ENCODE measurements around the gene OR2A2. TPM values are rescaled to one million over a fixed set of nuclear protein-coding genes. Genes with fewer than 3 reads are reported as not detected.

The OR2A2 gene, protein sequence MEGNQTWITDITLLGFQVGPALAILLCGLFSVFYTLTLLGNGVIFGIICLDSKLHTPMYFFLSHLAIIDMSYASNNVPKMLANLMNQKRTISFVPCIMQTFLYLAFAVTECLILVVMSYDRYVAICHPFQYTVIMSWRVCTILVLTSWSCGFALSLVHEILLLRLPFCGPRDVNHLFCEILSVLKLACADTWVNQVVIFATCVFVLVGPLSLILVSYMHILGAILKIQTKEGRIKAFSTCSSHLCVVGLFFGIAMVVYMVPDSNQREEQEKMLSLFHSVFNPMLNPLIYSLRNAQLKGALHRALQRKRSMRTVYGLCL
- not detected in 2 replicates for total RNA-seq

DNA sequence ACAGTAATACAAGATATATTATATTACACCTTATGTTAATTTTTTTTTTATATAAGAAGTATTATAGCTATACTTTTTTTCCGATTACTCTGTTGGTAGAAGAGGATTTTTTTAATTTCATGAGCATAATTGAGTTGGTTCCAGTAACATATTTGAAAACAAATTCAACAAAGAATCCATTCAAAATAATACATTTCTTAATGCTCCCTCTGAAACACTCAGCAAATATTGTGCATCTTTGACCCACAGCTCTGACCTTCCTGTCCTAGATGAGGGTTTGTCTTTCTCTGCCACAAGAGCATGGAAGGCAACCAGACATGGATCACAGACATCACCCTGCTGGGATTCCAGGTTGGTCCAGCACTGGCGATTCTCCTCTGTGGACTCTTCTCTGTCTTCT lies at the start of gene OR2A2:
TSS of gene OR2A2 (plus strand) at position 301 of the 400 bp plus-strand sequence. CDS start at position 301, 0 bp downstream.

DNA sequence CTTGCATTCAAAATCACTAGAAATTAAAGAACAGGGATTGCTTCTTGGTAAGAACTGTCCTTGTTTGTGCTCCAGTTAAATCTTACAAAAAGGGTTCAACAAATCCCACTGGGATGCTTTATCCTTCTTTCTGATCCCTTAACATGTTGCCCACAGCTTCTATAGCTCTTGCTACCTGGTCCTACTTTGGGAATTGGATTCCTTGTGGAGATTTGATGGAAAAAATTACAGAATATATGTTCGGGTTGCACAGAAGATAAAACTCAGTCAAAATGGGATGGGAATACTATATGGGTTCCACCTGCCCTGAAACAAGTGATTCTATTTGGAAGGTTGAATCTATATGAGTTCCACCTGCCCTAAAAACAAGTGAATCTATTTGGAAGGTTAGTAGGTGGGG lies 39.9 kb upstream of the OR2A2 start, which contains the start of gene OR2A25:
TSS of gene OR2A25 (plus strand) at position 301 of the 400 bp plus-strand sequence. CDS start 4,409 bp downstream, outside the sequence.

DNA sequence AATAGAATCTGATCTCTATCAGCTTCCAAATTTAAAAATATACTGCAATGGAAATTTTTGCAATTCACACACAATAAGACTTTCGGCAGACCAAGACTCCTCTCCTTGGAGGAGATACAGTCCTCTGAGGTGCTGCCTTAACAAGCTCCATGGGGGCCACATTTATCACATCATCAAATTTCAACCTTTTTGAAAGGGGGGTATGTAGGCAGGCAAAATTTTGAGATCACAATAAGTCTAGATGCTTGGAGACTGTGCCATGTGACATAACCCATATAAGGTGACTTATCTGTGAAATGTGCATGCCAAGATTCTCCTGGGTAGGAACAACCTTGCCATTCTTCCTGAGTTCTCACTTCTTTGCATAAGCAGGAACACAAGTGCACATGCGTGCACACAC lies 23.4 kb upstream of the OR2A2 start, which contains the start of gene OR2A12:
TSS of gene OR2A12 (plus strand) at position 301 of the 400 bp plus-strand sequence. CDS start 8,830 bp downstream, outside the sequence.

DNA sequence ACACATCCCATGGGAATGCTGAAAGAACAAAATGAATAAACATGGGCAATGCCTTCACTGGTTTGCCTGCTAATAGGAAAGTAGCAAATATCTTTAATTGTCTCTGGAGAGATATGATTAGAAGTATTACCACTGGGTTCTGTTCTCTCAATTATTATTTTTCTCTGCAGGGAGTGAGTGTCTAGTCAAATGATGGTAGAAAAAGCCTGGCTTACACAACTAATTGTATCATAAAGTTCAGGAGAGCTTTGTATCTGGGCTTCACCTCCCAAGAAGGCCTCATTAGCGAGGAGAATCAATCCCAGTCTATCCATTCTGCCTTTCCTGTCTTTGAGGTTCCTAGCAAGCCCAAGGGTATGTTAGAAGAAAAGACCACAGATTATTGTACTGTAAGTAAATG lies 13.5 kb downstream of the OR2A2 start, which contains the start of gene OR2A14:
TSS of gene OR2A14 (plus strand) at position 301 of the 400 bp plus-strand sequence. CDS start 5,937 bp downstream, outside the sequence.

Other genes starting within 250 kb of the OR2A2 start
- 67.3 and 67.8 TPM in 2 replicates for gene TCAF1, start 207.4 kb upstream of the OR2A2 start, total RNA-seq
- not detected in 2 replicates for gene OR2F2, start 174.3 kb upstream of the OR2A2 start, total RNA-seq
- 0.12 TPM in 1 of 2 replicates, not detected in the other for gene OR2F1, start 154.7 kb upstream of the OR2A2 start, total RNA-seq
- not detected in 2 replicates for gene OR6B1, start 109.3 kb upstream of the OR2A2 start, total RNA-seq
- not detected in 2 replicates for gene OR2A5, start 60.6 kb upstream of the OR2A2 start, total RNA-seq
- not detected in 2 replicates for gene OR2A25, start 39.8 kb upstream of the OR2A2 start, total RNA-seq
- not detected in 2 replicates for gene OR2A12, start 23.3 kb upstream of the OR2A2 start, total RNA-seq
- not detected in 2 replicates for gene OR2A14, start 13.6 kb downstream of the OR2A2 start, total RNA-seq
- 0.09 and 0.82 TPM in 2 replicates for gene CTAGE4, start 73.9 kb downstream of the OR2A2 start, total RNA-seq
- 0.60 and 4.4 TPM in 2 replicates for gene ARHGEF35, start 86.2 kb downstream of the OR2A2 start, total RNA-seq
- gene OR2A42, start 130.0 kb downstream of the OR2A2 start, total RNA-seq = not detected in 2 replicates
- 0.17 TPM in 1 of 2 replicates, not detected in the other for gene OR2A7, start 155.2 kb downstream of the OR2A2 start, total RNA-seq
- gene CTAGE8, start 159.7 kb downstream of the OR2A2 start, total RNA-seq = under 0.01 and 0.26 TPM in 2 replicates
- not detected in 2 replicates for gene OR2A1, start 202.8 kb downstream of the OR2A2 start, total RNA-seq
- 5.1 and 8.3 TPM in 2 replicates for gene ARHGEF5, start 245.8 kb downstream of the OR2A2 start, total RNA-seq